ENCODE measurements around the gene PSMA5.
"Not testable (repeated sequence)": the region's sequence is repeated elsewhere in the genome, so short reads cannot be mapped to it uniquely, and the experiment has no call there.

Gene PSMA5
- total RNA-seq, result 104 to 192 (median 124) reads per million in 4 experiments

DNA sequence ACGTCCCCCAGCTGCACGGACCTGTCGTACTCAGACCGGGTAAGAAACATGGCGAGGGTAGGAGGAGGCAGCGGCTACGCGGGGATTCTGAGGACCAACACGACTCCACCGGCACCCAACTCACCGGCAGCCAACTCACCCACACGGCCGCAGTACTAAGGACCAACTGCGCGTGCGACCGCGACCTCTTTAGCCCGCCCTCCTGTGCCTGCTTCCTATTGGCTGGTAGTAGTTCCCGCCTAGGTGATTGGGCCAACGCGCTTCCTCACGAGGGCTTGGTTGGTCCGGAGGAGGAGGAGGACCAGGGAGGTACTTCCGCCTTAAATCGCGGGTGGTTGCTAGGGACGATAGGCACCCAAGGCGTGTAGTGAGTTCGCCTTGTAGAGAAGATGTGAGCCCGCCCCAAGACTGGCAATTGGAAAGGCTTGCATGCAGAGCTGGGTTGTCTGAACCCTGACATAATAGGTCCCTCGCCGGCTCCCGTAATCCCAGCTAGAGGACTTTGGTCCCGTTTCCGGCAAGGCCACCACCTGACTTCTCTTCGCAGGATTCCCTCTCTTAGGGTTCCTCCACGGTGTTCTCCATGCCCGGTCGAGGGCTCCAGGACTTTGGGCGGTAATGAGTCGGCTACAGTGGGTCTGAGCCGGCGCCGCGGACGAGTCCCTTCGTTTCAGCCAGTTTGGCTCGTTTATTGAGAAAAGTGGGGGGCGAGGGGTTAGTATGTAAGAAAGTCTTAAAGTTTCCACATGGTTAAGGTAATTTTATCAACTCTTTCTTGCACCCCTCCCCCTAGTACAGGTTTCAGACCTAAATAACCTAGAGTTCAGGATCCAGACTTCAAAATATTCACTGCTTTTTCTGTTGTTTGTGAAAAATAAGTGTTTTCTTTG is at the start of gene PSMA5:
TSS of gene PSMA5 (minus strand) at position 168 of the 890 bp plus-strand sequence. CDS start at position 50, 118 bp downstream.
- DNase-seq, result peak; percentile 90

DNA sequence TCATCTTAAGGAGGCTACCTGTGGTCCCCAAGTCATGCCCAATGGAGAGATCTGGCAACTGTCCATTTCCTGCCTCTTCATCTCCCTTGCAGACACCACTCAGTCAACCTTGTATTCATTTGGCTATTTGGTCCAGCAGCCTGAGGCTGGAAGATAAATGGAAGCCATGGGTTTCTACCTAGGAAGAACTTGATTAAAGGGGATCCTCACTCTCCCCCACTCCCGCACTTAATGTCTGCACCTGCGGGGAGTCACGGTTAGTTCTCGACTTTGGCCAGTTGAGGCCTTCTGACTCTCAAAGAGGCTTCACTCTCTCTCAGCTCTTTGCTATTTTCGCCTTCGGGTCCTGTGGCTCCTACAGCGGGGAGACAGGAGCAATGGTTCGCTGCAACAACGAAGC is 49.0 kb upstream of the PSMA5 start:
- no peak for DNase-seq

DNA sequence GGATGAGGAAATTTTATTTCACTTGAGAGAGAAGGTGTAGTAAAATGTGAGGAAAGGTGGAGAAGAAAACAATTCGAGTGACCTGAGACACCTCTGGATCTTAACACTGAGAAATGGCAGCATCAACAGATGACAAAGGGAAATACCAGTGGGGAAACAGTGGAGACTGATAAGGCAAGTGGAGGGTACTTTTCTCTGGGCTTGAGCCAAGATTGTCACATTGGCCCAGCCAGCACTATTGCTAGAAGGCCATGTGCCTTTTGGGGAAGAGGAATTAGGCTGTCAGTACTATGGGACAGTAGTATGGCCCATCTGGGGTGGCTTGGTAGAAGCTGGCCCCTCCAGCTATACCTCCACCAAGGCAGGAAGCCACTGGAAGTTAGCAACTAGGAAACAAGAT is 48.4 kb upstream of the PSMA5 start:
- DNase-seq, result no peak

DNA sequence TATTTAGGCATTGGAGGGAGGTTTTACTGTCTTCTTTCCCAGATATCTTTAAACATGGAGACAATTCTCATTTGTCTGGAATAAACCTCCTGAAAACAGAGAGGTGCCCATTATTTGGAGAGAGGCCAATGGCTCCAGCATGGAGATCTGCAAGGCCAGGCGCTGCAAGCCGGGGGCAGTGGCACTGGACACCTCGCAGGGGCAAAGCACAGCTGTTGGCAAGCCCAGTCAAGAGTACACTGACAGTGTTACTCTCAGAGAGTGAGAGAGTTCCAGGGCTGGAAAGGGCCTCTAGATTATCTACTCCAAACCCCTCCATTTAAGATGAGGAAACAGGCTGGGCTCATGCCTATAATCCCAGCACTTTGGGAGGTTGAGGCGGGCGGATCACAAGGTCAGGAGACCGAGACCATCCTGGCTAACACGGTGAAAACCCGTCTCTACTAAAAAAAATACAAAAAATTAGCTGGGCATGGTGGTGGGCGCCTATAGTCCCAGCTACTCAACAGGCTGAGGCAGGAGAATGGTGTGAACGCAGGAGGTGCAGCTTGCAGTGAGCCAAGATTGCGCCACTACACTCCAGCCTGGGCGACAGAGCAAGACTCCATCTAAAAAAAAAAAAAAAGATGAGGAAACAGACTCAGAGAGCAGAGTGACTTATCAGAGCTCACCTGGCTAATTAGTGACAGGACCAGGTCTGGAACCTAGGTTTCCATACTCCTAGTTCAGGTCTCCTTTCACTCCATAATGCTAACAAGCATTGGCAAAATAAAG is 47.2 kb upstream of the PSMA5 start:
- DNase-seq, result not testable (repeated sequence)

DNA sequence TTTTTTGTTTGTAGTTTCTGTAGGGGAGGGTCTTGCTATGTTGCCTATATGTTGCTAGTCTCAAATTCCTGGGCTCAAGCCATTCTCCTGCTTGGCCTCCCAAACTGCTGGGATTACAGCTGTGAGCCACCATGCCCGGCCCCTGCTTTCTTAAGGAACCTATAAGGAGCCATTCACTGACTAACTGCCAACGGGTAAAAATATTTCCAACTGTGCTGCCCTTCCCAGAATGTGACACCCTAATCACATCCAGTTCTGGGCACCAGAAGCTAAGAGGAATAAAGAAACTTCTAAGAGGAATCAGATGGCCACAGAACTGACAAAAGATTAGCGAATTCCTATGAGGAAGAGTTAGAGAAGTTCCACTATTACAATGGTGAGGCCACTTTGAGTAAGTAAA is 46.5 kb upstream of the PSMA5 start:
- no peak for DNase-seq

DNA sequence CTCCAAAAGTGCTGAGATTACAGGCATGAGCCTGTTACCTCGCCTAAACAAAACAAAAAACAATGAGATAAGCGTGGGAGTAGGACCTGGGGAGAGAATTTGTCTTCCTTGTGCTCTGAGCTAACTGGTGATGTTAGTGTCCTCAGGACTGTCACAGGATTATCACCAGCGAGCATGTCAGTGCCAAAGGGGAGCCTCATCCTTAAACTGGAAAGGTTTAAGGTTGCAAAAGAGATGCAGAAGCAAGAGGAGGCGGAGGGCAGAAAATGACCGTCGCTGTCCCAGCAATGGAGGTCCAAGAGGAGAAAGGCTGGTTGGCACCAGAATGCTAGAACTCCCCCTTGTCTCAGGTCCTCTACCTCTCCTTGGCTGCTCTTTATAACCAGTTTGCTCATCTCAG is 44.0 kb upstream of the PSMA5 start:
- DNase-seq, result no peak

DNA sequence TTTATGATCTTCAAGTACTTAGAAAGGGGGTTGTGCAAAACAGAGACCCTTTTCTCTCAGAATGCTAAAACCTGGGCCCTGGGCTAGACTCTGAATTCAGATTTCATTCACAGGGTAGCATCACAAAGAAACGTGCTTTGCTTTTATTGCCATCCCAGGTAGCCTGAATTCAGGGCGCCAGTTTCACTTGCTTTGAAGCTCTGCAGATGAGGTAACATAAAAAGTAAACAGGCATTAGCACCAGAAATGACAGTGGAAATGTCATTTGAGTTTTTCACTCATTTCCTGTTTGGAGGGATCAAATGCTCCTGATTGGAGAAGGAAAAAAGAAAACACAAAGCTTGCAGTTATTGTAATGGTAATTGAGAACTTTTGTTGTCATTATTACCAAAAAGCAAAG is 42.7 kb upstream of the PSMA5 start:
- no peak for DNase-seq

DNA sequence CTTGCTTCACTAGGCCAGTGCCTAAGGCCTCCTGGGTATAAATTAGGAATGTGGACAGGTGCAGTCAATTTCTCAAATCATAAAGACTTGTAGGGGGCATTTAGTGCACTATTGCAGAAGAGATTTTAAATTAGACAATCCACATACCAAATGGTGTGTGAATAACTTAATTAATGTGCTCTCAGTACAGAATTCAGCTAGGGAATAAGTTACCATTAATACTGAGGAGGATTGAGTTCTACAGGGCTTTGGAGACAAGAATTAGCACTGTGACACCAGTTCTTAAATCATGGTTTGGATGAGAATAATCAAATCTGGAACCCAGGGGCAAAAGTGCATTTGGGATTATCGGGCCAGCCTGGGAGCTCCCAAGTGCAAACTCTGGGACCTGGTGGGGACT is 41.8 kb upstream of the PSMA5 start:
- no peak for DNase-seq

DNA sequence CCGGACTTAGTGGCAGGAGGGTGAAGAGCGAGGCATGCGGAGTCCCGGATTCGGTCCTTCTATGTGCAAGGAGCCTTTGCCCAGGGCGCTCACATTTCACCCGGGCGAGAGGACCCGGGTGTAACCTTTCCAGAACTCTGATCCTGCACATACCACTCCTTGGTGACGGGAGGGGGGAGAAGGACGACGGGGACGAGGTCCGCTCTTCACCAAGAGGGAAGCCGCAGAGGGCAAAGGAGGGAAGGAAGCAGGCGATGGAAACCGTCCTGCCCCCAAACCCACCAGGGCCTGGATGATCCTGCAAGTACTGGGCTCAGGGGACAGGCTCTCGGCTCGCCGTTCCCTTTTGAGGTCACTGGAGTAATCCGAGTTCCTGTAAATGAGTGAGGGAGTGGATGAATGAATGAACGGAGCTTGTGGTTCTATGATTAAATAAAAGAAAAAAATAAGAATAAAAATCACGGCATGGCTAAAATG is 41.1 kb upstream of the PSMA5 start:
- DNase-seq, result no peak

DNA sequence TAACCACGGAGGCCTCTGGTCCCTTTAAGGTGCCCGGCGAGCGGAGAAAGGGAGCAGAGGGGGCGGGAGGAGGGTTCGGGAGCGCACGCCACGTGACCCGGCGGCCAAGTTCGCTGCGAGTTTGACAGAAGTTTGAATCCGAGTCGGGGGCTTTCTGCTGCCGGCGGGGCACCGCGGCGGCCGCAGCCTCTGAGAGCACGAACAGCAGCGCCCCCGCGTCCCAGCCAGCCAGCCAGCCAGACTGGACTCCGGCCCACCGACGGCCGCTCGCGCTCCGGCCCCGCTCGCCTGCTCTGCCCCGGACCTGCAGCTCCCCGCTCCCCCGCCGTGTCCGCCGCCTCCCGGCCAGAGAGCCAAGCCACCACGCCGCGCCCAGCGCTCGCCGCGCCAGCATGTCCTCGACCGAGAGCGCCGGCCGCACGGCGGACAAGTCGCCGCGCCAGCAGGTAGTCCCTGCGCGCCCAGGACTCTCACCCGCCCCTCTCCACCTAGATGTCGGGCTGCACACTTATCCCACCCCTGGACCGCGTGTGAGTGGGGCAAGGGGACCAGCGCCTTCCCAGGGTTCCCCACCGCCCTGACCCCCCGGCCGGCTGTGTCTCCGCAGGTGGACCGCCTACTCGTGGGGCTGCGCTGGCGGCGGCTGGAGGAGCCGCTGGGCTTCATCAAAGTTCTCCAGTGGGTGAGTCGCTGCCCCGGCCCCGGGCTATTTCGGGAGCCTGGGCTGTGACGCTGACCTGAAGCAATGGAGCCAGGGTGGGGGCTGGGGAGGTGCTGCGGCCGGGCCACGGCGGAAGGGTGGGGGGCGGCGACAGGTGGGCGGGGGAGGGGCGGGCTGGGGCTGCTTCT is 40.4 kb upstream of the PSMA5 start, which contains the start of gene SYPL2:
TSS of gene SYPL2 (plus strand) at position 95 of the 849 bp plus-strand sequence. CDS start at position 393, 298 bp downstream.
- no peak for DNase-seq

DNA sequence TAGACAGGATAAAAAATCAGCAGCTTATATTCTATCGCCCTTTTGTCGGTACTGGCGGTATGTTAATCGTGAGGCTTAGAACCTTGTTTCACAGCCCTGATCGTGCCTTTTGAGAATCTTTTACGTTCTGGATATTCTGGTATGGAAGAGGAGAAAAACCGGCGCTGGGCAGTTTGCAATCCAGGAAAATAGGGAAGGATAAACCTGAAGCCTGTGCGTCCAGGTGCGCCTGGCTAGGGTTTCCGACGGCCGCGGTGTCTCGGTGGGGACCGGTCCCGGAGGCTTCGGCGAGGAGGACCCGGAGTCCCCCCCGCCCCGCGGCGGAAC is 39.8 kb upstream of the PSMA5 start:
- no peak for DNase-seq

DNA sequence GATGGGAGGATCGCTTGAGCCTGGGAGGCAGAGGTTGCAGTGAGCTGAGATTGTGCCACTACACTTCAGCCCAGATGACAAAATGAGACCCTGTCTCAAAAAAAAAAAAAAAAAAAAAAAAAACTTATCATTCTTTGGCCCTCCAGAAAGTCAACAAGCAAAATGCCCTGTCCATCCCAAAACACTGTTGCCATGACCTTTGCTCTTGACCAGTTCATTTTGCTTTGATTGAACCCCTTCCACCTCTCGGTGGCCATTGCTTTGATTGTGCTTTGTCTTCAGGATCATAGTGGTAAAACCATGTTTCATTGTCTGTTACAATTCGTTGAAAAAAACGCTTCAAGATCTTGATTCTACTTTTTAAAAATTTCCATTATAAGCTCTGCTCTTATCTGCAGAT is 31.6 kb upstream of the PSMA5 start:
- DNase-seq, result no peak

DNA sequence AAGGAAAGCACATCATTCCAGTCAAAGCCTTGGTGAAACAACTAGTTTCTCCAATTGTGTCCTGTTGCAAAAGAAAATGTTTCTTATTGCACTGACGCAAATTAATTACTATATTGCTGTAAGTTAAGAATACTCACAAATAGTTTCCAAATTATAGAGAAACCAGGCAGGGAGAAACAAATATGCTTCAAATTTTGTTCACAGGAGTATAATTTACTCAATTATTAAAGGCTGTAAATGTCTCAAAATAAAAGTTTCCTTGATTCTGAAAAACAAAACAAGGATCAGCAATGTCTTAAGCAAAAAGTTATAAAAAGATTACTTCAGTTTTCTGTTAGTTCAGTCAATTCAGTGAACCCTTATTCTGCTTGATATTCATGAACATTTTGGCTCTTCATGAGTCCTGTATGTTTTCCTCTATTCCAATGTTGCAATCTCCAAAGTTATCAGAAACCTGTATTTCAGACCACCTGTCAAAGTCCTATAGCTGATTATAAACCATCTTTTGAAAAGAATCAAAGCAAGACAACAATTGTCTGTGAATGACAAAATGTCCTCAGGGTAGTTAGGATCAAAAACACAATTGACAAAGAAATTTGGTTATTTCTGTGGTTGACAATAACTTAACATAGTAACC is 28.4 kb upstream of the PSMA5 start:
- DNase-seq, result no peak

DNA sequence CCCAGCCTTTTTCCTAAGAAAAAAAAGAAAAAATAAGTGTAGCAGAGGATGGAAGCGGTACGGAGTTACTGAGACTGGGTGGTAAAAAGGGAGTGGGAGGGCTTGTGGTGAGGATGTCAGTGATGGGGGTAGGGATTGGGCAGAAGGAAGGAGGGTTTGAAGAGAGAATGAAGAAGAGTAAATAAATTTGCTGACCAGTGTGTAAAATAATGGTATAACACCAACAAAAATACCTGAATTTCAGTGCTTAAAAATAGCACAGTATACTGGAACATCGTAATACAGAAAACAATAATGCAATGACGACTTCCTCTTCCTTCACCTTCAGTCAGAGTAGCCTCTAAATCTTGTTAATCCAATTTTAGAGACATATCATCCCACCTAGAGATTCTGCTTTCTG is 21.3 kb upstream of the PSMA5 start:
- DNase-seq, result no peak

DNA sequence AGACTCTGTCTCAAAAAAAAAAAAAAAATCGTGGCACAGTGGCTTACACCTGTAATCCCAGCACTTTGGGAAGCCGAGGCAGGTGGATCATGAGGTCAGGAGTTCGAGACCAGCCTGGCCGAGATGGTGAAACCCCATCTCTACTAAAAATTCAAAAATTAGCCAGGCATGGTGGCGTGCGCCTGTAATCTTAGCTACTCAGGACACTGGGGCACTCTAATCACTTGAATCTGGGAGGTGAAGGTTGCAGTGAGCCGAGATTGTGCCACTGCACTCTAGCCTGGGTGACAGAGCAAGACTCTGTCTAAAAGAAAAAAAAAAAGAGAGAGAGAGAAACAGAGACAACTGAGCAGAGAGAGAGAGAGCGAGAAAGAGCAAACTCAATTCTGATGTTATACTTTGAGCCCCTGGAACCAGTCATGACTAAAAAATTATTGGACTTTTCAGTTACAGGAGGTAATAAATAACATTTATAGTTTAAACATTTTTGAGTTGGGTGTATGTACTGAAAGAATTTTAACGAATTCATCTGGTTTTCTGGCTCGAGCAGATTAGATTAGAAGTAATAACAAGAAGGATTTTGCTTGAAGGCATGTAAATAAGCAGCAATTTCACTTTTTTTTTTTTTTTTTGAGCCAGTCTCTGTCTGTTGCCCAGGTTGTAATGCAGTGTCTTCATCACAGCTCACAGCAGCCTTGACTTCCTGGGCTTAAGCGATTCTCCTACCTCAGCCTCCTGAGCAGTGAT is 19.9 kb upstream of the PSMA5 start:
- DNase-seq, result not testable (repeated sequence)

DNA sequence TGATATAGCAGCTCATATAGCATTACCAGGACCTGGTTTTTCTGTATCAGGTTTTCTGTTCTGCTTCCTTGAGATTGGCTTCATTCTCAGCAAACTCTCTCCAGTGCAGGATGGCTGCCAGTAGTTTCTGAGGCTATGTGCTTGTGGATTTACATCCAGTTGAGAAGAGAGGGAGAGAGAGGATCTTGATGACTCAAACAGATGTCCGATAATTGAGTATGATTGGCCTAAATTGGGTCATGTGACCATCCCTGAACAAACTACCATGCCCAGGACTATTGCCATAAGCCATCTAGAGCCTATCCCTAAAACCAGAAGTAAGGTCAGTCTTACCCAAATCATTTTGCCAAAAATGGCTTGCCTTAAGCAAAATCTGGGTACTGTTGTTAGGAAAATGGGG is 18.1 kb upstream of the PSMA5 start:
- no peak for DNase-seq

DNA sequence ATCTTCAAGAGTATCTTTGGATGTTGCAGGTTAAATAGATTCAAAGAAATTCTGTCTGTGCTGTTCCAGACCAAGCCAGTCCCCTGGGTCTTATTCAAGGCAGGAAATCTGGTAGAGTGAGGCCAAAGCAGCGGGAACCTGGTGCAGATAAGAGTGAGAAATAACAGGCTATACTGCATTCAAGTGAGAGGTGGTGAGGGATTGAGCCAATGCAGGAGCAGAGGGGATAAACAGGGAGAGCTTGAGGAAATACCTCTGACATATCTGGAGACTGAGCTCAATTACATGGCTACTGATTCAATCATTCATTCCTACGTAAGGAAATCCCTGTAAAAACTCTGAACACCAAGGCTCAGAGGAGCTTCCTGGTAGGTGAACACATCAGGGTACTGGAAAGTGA is 17.2 kb upstream of the PSMA5 start:
- DNase-seq, result no peak

DNA sequence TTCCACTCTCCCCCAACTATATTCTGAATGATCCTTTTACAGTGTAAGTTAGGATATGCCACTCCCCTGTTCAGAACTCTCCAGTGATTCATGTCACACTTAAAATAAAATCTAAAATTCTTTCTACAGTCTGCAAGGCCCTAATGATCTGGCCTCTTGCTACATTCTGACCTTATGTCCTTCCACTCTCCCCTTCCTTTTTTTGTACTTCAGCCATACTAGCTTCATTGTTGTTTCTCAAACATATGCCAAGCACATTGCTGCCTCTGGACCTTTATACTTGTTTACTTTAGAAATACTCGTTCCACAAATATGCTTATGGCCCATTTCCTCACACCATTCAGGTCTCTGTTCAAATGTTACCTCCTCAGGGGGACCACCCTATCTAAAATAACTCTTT is 14.8 kb upstream of the PSMA5 start:
- no peak for DNase-seq

DNA sequence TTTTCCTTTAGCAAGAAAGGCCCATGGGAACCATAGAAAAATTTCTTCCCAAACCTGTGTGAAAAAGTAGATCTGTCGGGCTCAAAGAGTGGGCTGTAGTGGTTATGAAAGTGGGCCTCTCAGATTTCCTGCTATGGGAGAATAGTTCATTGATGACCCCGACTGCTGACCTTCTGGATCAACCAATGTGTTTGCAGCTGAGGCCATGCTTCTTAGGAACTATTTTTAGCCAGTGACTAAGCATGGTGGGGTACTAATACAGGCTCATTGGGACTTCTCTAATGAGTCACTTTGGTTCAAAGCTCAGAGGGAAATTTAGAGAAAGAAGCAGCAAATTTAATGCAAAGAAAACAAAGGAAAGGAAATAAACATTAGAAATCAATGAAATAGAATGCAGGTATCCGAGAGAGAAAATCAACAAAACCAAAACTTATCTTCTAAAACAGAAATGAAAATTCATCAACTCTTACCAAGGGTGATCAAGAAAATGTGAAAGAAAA is 12.6 kb upstream of the PSMA5 start:
- DNase-seq, result no peak

DNA sequence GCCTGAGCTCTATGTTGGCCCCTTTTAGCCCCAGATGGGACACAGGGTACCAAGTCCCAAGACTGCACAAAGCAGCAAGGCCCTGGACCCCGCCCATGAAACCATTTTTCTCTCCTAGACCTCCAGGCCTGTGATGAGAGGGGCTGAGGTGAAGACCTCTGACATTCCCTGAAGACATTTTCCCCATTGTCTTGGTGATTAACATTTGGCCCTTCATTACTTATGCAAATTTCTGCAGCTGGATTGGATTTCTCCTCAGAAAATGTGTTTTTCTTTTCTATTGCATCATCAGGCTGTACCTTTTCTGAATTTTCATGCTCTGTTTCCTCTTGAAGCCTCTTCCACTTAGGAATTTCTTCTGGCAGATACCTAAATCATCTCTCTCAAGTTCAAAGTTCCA is 8.2 kb upstream of the PSMA5 start:
- no peak for DNase-seq

DNA sequence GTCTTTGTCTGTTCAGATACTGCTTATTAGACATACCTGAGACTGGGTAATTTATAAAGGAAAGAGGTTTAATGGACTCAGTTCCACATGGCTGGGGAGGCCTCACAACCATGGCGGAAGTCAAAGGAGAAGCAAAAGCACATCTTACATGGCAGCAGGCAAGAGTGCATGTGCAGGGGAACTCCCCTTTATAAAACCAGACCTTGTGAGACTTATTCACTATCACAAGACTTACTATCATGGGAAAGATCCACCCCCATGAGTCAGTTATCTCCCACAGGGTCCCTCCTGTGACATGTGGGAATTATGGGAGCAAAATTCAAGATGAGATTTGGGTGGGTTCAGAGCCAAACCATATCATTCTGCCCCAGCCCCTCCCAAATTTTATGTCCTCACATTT is 7.1 kb upstream of the PSMA5 start:
- DNase-seq, result no peak

DNA sequence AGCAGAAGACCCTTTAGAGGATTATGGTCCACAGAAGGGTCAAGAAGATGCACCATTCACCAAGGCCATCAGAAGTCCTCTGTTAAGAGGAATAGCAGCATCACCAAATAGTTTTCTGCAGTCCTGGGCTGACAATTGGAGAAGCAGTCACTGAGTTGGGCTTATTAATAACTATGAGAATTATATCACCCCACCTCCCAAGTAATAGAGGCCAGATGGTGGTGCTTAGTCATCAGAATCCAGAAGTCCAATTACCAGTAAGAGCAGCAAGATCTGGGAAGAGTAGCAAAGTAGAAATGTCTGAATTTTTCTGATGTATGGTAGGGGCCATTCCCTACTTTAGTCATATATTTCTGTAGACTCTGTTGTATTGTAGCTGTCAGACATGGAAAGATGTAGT is 6.1 kb upstream of the PSMA5 start:
- DNase-seq, result no peak
